ENCODE measurements around the gene SETDB1. TPM values are rescaled to one million over a fixed set of nuclear protein-coding genes. Genes with fewer than 3 reads are reported as not detected.

The SETDB1 gene
- total RNA-seq, 1 donor = 34.1 TPM

DNA sequence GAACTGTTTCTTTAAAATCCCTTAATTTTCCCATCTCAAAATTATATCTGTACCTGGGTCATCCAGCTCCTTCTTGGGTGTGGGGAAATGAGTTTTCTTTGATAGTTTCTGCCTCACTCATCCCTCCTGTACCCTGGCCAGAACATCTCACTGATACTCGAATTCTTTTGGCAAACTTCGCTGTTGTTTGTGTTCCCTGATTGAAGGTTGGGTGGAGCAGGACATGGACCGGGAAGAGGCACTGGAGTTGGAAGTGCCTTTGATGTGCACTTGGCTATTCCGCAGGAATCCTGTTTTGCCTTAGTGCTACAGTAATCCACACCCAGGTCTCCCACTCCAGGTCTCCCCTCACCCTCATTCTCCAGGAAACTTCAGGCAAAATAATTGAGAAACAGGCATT lies 69.3 kb downstream of the SETDB1 start:
- H3K4me3 ChIP-seq (ENCODE audit: low read depth, low read length) = peak overlapping the region; percentile 22
- TF ChIP-seq, protein P1, sequence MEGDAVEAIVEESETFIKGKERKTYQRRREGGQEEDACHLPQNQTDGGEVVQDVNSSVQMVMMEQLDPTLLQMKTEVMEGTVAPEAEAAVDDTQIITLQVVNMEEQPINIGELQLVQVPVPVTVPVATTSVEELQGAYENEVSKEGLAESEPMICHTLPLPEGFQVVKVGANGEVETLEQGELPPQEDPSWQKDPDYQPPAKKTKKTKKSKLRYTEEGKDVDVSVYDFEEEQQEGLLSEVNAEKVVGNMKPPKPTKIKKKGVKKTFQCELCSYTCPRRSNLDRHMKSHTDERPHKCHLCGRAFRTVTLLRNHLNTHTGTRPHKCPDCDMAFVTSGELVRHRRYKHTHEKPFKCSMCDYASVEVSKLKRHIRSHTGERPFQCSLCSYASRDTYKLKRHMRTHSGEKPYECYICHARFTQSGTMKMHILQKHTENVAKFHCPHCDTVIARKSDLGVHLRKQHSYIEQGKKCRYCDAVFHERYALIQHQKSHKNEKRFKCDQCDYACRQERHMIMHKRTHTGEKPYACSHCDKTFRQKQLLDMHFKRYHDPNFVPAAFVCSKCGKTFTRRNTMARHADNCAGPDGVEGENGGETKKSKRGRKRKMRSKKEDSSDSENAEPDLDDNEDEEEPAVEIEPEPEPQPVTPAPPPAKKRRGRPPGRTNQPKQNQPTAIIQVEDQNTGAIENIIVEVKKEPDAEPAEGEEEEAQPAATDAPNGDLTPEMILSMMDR (IDR thresholded peaks at IDR 0.05; ENCODE audit: insufficient read depth, low read depth, low read length) = no peak
- no peak for DNase-seq (ENCODE audit: low read depth)

DNA sequence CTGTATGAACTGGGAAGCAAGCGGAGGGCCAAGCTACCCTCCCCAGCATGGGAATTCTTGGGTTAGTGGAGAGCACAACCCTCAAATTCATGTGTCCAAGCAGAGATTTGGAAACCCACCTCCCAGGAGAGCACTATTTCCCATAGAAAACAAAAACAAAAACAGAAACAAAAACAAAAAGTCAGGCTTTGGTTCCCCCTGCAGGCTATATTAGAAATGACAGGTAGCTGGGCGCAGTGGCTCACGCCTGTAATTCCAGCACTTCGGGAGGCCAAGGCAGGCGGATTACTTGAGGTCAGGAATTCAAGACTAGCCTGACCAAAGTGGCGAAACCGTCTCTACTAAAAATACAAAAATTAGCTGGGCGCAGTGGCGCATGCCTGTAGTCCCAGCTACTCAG lies 69.7 kb downstream of the SETDB1 start:
- H3K4me3 ChIP-seq (ENCODE audit: low read depth, low read length) = peak overlapping the region; percentile 22
- TF ChIP-seq, protein P1 (IDR thresholded peaks at IDR 0.05; ENCODE audit: insufficient read depth, low read depth, low read length) = peak; percentile 69
- DNase-seq (ENCODE audit: low read depth) = peak; percentile 77

DNA sequence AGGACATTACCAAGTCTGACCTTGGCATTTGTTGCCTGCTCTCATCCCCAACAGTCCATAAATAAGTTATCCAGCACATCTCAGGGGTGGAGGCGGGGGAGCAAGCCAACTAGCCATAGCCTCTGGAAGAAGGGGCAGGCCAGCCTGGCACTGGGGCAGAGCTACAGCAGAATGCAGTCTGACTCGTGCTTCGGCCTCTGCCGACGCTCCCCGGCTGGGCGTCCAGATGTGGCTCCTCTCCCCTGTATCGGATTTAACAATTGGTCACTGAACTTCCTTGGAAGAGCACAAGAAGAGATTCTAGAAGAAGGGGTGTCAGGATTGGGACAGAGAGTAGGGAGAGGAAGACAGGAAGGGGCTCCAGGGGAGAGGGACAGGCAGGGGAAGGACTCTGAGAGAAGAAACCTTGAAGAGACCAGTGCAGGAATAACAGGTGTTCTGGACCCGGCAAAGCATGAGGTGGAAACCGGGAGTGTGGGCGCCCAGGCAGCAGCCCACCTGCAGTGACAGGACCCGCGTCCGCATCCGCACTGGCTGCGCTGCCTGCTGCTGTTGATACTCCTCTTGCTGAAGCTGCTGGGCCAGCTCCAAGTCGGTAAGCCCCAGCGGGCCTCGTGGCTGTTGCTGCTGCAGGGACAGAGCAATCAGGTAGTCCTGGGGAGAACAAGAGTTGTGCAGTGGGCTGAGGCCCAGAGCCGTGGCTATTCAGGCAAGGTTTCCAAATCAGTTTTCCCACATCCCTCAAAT lies 71.1 kb downstream of the SETDB1 start:
- TF ChIP-seq, protein P1 (IDR thresholded peaks at IDR 0.05; ENCODE audit: insufficient read depth, low read depth, low read length) = no peak
- DNase-seq (ENCODE audit: low read depth) = no peak
- H3K4me3 ChIP-seq (ENCODE audit: low read depth, low read length) = no peak overlapping the region

DNA sequence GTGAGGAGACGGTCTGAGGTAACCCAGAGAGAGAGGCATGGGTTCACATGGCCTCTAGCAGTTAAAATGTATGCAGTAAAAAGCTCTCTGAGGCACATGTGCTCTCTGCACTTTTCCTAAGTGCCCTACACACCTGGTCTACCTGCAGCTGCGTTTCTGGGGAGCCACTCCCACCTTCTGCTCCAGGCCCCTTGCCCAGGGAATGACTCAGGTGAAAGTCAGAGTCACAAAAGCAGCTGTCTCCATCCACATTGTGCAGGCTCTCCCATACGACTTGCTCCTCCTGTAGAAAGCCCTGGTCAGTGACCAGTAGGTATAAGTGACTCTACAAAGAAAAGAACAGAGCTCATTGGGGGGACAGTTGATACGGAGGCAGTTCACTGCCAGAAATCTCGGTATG lies 71.8 kb downstream of the SETDB1 start:
- TF ChIP-seq, protein P1 (IDR thresholded peaks at IDR 0.05; ENCODE audit: insufficient read depth, low read depth, low read length) = no peak
- no peak for DNase-seq (ENCODE audit: low read depth)
- H3K4me3 ChIP-seq (ENCODE audit: low read depth, low read length) = no peak overlapping the region

DNA sequence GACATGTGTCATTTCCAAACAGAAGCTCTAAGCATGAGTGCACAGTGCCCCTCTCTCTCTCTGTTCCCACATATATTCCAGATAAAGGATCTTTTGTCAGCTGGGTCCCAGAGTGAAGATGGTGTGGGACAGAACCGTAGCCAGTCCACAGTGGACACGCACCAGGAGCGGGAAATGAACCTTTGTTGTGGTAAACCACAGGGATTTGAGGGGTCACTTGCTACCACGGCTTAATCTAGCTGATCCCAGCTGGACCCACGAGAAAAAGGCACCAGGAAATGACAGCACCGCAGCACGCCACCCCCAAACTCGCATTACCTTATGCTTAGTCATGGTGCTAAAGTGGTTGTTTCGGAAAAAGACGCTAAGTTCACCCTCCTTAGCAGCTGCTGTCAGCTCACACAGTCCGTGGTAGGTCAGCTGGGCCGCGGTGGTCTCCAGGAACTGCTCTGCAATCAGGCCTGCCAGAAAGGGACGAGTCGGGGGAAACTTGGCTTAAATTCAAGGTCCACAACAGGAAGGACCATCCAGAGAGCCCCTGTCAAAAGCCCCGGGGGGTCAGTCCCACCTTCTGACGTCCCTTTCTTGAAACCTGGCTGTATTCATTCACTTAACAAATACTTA lies 73.0 kb downstream of the SETDB1 start:
- TF ChIP-seq, protein P1 (IDR thresholded peaks at IDR 0.05; ENCODE audit: insufficient read depth, low read depth, low read length) = no peak
- no peak overlapping the region for H3K4me3 ChIP-seq (ENCODE audit: low read depth, low read length)
- DNase-seq (ENCODE audit: low read depth) = peak; percentile 72

DNA sequence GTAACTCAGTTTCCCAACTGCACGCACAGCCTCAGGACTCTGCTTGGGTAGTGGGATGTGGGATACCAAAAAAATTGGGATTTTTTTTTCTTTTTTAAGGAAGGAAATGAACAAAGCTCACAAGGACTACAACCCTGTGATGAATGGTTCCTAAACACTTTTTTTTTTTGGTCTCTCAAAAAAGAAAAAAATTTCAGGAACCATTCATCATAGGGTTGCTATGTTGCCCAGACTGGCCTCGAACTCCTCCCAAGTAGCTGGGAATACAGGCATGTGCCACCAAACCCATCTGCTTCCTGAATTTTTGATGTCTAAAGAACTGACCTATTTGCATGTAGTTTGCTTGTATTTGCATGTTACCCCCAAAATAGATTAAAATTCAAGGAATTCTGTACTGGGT lies 73.8 kb downstream of the SETDB1 start:
- no peak overlapping the region for H3K4me3 ChIP-seq (ENCODE audit: low read depth, low read length)
- no peak for DNase-seq (ENCODE audit: low read depth)
- TF ChIP-seq, protein P1 (IDR thresholded peaks at IDR 0.05; ENCODE audit: insufficient read depth, low read depth, low read length) = no peak
